A549 (cell line): ENCODE results near the gene RPS2.

ENCODE experiments used
- ATOH8 ChIP-seq: fragments of 250-450 bp; sonication (Bioruptor Pico); IDR thresholded peaks from 2 replicates; pipeline ENCODE4 v1.5.0; 2020; ENCODE audit warnings: low read depth, mild to moderate bottlenecking, moderate library complexity
- CHD4 ChIP-seq: fragments of 200-600 bp; sonication (generic); IDR thresholded peaks from 2 replicates; pipeline ENCODE4 v1.6.1; 2016; ENCODE audit warnings: antibody characterized with exemption, mild to moderate bottlenecking, borderline replicate concordance
- CTCF ChIP-seq: fragments of >200 bp; sonication (Bioruptor Twin); formaldehyde crosslinking; IDR thresholded peaks from 3 replicates; pipeline ENCODE4 v1.5.1; 2016
- EP300 ChIP-seq, 2 experiments: fragments of >200 bp; sonication (Bioruptor Twin); formaldehyde crosslinking; IDR thresholded peaks; 2 replicates in 1 of 2; 3 replicates in 1 of 2; pipeline ENCODE4 v1.6.1; 2016 to 2017
- ESRRA ChIP-seq: fragments of 150-350 bp; IDR thresholded peaks from 2 replicates; pipeline ENCODE4 v1.6.1; 2014; ENCODE audit warnings: mild to moderate bottlenecking, low read length, borderline replicate concordance
- FOSL2 ChIP-seq, 2 experiments: fragments of 450-650 bp in 1 of 2; fragments of >200 bp in 1 of 2; sonication (Bioruptor Twin) in 1 of 2; formaldehyde crosslinking; IDR thresholded peaks; 2 replicates each; pipeline versions ENCODE4 v1.5.0 to v1.6.1; 2016 to 2020; ENCODE audit warnings: mild to moderate bottlenecking in 1 of 2, moderate library complexity in 1 of 2
- POLR2A ChIP-seq: IDR thresholded peaks from 2 replicates; pipeline ENCODE4 v1.6.1; 2012; ENCODE audit warnings: mild to moderate bottlenecking, low read length
- REST ChIP-seq: fragments of 200-600 bp; sonication (generic); IDR thresholded peaks from 2 replicates; pipeline ENCODE4 v1.6.1; 2016; ENCODE audit warnings: antibody characterized with exemption, mild to moderate bottlenecking, moderate library complexity

- TF ChIP-seq POLR2A, result no peak
- TF ChIP-seq CHD4, result no peak
- TF ChIP-seq CTCF, result peak; percentile 11; the same call in 1 of the 3 replicates
- TF ChIP-seq FOSL2 (IDR thresholded peaks at IDR 0.05), result no peak
- TF ChIP-seq FOSL2 (CRISPR knock-in tag; IDR thresholded peaks at IDR 0.05), result no peak
- no peak for TF ChIP-seq ESRRA
- no peak for TF ChIP-seq ATOH8 (CRISPR knock-in tag)
- no peak for TF ChIP-seq REST
- TF ChIP-seq EP300 (IDR thresholded peaks at IDR 0.05), result no peak
These were observed 23.2 kb downstream of the RPS2 start for GRCh38 chr16:1941162-1942046.
